Inflammatory macrophage treated with lipopolysaccharide for 4 hours (primary cell): Measurements from ENCODE around the gene EXOC3L1.

ENCODE experiments used
- DNase-seq: peaks from one replicate; pipeline ENCODE4 v3.0.0-alpha.2; 2020

The EXOC3L1 gene

DNA sequence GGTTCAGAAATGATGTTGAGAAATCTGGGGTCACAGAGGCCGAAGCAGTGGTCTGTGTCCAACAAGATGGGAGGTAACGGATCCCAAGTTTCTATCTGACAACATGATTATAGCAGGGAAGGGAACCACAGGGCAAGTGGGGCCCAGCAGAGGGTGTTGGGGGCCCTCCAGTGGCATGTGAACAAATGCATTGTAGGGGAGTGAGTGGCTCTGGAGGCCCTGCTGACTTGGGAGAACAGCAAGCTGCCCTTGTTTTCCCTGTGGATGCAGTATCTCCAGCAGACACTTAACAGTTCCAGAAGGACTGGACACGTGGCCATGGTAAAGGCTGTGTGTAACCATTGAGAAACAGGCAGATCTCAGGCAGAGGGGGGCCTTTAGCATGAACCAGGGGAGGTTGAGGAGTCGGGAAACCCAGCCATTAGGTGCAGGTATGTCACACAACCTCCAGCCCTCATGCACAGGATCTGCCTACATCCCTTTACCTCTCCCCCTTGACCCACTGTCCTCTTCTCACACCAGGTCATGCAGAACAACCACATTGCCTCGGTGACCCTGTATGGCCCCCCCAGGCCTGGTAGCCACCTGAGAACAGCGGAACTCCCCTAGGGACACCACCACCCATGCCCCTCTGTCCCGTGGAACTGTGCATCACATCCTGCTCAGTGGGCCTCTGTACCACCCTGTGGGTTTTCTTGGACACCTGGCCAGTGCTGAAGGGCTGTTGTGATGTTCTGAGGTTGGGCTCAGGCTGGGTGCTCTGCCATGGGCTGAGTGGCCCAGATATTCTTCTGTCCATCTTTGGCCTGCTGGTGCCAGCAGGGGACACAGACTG, 43.2 kb downstream of the EXOC3L1 start:
- no peak for DNase-seq

DNA sequence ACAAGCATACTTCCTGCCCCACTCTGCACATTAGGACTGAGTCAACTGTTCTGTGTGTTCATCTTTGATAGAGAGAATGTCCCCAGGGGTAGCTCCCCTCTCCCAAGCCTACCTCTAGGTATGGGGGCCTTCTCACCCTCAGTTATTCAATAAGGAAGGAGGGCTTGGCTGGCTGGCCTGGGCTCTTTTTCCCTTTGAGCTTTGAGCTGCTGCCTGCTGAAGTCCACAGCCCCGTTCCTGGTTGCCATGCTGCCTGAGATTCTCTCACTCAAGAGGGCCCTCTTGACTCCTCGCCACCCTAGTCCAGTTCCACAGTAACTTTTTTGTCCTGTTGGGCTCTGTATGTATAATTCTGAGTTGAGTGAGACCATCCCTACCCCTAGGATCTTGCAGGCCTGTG, 44.2 kb downstream of the EXOC3L1 start:
- no peak for DNase-seq

GRCh38 chr16:67144943-67145342, 45.0 kb downstream of the EXOC3L1 start:
- no peak for DNase-seq

- DNase-seq, result no peak
Observed at GRCh38 chr16:67142342-67142741, 47.6 kb downstream of the EXOC3L1 start.

DNA sequence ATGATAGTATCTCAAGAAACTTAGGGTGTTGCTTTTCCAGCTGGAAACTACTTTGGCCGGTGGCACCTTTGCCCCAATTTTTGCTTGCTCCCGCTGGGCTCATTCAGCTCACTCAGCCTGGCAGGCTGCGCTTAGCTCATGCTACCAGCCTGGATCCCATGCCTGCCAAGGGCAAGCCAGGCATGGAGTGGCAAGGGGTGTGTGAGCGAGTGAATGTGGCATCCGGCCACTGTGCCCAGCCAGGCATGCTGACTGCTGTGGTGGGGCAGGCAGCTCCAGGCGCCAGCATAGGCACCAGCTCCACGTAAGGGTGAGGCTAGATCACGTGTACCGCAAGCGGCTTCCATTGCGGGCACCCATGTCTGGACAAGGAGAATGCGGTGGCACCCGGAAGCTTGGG, 48.5 kb downstream of the EXOC3L1 start:
- DNase-seq, result no peak

DNA sequence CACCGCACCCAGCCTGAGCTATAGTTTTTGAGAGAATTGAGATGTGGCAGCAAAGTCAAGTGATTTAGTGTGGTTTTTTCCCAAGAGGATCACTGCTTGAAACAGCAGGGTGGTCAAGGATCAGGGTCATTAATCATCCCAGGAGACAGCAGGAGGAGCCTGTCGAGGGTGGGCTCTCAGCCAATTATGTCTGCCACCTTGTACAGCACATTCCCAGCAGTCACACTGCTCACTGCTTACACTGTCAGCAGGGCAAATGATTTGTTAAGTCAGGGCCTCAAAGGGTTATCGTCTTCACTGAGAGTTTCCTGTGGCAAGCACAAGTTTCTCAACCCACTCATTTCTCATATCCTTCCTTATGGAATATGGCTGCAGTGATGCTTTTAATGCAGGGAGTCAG, 52.3 kb downstream of the EXOC3L1 start:
- DNase-seq, result no peak
